Suprapubic skin (tissue), 3 donors: ENCODE measurements around the gene CPHXL.

Source experiments
- POLR2A ChIP-seq, 2 donors: fragments of 450-650 bp; IDR thresholded peaks; one replicate each; pipeline ENCODE4 v1.6.1; 2017; ENCODE audit warnings: antibody characterized with exemption in 2 of 2, mild to moderate bottlenecking in 2 of 2, moderate library complexity in 2 of 2
- TF ChIP-seq, protein P1 (sequence below), 2 donors: fragments of 200-600 bp in 1 of 2; fragments of 450-650 bp in 1 of 2; sonication (generic) in 1 of 2; IDR thresholded peaks; one replicate each; pipeline ENCODE4 v1.5.1; 2016 to 2019; ENCODE audit warnings: antibody characterized with exemption in 2 of 2, mild to moderate bottlenecking in 1 of 2, moderate library complexity in 1 of 2

DNA sequence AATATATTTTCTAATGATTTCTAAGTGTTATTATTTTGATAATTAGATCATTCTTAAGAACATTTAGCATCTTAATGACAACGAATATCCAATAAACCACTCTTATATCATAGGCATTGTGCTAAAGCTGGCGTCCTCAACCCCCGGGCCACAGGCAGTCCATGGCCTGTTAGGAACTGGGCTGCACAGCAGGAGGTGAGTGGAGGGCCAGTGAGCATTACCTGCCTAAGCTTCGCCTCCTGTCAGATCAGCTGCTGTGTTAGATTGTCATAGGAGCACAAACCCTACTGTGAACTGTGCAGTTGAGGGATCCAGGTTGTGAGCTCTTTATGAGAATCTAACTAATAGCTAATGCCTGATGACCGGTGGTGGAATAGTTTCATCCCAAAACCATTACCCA lies 28.7 kb downstream of the CPHXL start:
- TF ChIP-seq POLR2A (IDR thresholded peaks at IDR 0.05), result no peak
- TF ChIP-seq, protein P1, sequence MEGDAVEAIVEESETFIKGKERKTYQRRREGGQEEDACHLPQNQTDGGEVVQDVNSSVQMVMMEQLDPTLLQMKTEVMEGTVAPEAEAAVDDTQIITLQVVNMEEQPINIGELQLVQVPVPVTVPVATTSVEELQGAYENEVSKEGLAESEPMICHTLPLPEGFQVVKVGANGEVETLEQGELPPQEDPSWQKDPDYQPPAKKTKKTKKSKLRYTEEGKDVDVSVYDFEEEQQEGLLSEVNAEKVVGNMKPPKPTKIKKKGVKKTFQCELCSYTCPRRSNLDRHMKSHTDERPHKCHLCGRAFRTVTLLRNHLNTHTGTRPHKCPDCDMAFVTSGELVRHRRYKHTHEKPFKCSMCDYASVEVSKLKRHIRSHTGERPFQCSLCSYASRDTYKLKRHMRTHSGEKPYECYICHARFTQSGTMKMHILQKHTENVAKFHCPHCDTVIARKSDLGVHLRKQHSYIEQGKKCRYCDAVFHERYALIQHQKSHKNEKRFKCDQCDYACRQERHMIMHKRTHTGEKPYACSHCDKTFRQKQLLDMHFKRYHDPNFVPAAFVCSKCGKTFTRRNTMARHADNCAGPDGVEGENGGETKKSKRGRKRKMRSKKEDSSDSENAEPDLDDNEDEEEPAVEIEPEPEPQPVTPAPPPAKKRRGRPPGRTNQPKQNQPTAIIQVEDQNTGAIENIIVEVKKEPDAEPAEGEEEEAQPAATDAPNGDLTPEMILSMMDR (IDR thresholded peaks at IDR 0.05), result no peak
